GM18858 (cell line): ENCODE results near the gene GJD3.

Experiments
- ATAC-seq: cut with Tn5 transposase; IDR thresholded peaks from one replicate; pipeline ENCODE4 v1.9.1; 2021; ENCODE audit not compliant: unreplicated experiment

GJD3 gene

GRCh38 chr17:40325156-40326013 lies 39.2 kb downstream of the GJD3 start:
- no peak for ATAC-seq

- no peak for ATAC-seq
Measured at GRCh38 chr17:40323391-40324381, 40.9 kb downstream of the GJD3 start.

GRCh38 chr17:40322358-40323315 lies 41.9 kb downstream of the GJD3 start:
- no peak for ATAC-seq

- ATAC-seq = no peak
Measured at GRCh38 chr17:40321961-40322357, 42.6 kb downstream of the GJD3 start.

DNA sequence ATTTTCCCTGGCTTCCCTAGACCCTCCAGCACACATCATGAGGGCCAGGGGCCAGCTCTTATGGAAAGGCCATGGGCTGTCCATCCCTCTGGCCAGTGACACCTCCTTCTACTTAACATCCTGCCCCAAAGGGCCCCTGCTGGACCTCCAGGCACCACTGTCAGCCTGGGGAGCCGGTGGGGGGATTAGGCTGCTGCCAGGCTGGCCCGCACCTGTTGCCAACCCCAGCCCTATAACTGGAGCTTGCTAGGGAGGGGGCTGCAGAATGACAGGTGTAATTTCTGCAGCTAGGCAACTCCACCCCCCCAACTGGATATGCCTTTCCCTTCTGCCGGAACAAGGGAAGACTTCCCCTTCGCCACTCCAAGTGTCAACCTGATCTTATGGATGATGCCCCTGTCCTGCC lies 43.0 kb downstream of the GJD3 start:
- ATAC-seq = no peak

- no peak for ATAC-seq
Measured at GRCh38 chr17:40320756-40321523, 43.6 kb downstream of the GJD3 start.

GRCh38 chr17:40319651-40320540 lies 44.6 kb downstream of the GJD3 start:
- no peak for ATAC-seq

DNA sequence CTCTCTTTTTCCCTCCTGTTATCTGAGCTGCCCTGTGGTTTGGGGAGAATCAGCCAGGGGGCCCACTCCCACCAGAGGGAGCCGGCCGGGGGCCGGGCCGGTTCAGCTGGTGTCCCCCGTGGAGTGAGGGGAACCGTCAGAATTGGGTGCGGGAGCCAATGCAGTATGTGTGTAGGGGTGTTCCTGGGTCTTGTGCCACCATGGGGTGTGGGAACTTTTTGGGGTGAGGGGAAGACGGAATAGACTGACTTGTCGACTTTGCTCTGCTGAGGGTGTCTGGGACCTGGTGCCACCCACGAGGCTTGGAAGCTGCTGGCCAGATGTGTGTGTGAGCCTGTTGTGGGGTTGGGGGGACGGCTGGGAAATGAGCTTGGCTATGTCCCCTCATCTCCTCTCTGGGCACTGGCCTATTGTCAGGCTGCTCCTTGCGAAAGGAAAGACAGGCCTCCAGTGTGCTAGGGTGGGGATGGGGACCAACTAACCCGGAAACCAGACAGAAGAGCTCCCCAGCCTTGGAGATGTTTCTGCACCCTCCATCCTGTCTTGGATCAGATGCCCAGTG lies 45.6 kb downstream of the GJD3 start:
- ATAC-seq = no peak

DNA sequence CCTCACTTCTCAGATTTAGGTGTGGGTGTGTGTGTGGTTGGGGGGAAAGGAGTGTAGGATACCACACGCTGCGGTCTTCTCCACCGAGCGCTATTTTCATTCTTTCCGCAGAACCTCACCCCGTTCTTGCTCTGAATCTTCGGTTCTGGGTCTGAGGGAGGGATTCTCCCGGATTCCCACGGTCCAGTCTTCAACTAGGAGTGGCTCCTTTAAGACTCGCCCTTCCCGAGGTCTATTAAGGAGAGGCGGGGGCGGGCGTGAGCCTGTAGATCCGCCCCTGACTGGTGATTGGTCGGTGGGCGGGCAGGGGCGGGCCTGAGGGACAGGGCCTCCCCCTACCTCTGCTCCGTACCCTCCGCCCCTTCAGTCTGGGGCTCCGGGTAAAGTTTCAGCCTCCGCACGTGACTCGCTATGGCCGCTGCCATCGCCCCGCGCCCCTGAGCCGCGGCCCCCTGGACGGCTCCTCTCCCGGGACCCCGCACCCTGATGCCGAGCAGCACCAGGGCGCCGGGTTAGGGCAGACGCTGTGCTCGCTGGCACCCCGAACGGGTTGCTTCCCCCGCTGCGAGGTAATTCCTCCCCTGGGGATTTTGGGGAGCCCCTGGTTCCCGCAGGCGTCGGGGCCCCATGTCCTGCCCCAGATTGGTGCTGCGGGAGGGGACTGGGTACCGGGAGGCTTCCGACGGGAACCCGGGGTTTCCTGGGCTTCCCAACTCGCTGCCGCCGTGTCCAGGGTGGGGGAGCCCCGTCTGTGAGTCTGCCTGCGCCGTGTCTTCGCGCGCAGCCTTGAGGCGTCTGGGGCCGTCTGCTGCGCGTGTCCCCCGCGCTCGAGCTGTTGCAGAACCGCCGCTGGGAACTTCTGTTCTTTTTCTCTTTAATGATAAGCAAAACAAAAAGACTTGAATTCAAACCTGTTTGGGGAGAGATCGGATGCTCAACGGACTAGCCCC lies 46.4 kb downstream of the GJD3 start:
- peak; percentile 33 for ATAC-seq

- no peak for ATAC-seq
Measured at GRCh38 chr17:40317345-40317873, 47.1 kb downstream of the GJD3 start.

DNA sequence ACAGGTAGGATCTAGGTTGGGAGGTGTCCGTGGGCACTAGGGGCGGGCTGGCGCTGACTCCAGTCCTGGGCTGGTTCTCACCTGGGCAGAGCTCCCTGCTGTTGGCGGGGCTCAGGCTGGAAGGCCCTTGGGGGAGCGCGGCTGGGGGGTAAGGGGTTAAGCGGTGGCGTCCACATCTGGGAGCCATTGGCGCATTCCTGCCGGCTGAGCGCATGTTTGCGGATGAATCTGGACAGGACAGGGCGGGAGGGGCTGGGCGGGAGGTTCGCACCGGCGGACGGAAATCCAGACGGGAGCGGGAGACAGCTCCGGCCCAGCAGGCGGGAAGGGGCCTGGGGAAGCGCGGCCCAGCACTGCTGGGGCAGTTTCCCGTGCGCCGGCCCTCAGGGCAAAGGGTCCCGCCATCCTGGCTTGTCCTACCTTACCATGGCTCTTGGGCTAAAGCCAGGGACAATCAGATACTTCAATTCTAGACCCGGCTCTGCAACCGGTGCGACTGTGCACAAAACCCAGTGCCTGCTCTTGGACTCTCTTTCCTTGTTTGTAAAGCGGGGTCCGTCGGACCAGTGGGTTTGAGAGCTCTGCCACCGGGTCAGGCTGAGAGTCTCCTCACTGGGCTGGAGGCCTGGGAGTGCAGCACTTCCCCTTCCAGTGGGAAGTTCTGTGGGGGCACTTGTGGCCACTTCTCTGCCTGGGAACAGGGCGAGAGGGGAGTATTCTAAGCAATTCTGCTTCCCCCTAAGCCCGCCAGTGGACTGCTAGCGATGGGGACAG lies 47.8 kb downstream of the GJD3 start:
- no peak for ATAC-seq

GRCh38 chr17:40315678-40316570 lies 48.6 kb downstream of the GJD3 start:
- no peak for ATAC-seq

GRCh38 chr17:40315206-40315605 lies 49.3 kb downstream of the GJD3 start:
- ATAC-seq = no peak

GRCh38 chr17:40314584-40314956 lies 50.0 kb downstream of the GJD3 start:
- ATAC-seq = no peak
